ENCODE measurements around the gene STAP1. TPM values are rescaled to one million over a fixed set of nuclear protein-coding genes. Genes with fewer than 3 reads are reported as not detected.
"Not testable (repeated sequence)": the region's sequence is repeated elsewhere in the genome, so short reads cannot be mapped to it uniquely, and the experiment has no call there.

The STAP1 gene
- total RNA-seq, 3 donors from 2014 or later, result 1.3 to 3.7 (median 2.7) TPM

DNA sequence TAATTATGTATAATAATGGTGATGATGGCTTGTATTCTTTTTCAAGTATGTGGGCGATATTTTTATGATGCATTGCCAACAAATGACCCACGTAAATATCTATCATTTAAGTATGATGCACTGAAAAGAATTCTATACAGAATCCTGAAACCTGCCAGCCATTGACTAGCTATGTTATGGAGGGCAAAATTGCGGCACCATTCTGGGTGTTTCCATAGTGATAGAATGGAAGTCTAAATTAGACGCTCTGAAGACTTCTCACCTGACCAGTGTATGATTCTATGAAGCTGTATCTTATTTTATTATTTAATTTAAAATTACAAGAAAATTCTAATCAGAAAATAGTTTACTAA lies 12.5 kb upstream of the STAP1 start:
- ATAC-seq, result no peak
- Mint-ChIP-seq H3K4me1 (ENCODE audit: low read depth) (peaks cover 31% of the 10 kb centered on the region), H3K27me3 (ENCODE audit: low read depth) (no peaks in the 10 kb centered on the region), H3K4me3 (peak overlapping the region; percentile 97), H3K9me3 (no peaks in the 10 kb centered on the region), H3K36me3 (ENCODE audit: insufficient read depth) (peaks cover 16% of the 10 kb centered on the region)
- DNase-seq, result no peak

DNA sequence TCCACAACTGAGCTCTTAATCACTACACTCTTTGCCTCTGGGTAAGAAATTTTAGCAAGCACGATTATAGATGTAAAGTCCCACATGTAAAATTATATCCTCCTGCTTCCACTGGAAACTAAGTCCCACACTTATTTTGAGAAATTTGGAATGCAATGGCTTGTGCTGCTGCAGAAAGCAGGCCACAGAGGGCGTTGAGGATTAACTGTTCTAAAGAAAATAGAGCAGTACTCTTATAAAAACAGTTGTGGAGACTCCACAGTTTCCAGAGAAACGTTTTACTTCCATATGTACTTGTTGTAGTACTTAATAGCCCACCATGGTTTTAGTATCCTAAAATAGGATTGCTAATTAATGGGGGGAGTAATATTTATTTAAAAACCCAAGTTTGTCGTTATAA lies 11.6 kb upstream of the STAP1 start:
- no peaks in the 10 kb centered on the region for H3K9me3 Mint-ChIP-seq
- H3K4me1 Mint-ChIP-seq (ENCODE audit: low read depth), result peaks cover 28% of the 10 kb centered on the region
- H3K27me3 Mint-ChIP-seq (ENCODE audit: low read depth), result no peaks in the 10 kb centered on the region
- H3K4me3 Mint-ChIP-seq, result no peak overlapping the region
- ATAC-seq, result no peak
- peaks cover 12% of the 10 kb centered on the region for H3K36me3 Mint-ChIP-seq (ENCODE audit: insufficient read depth)
- DNase-seq, result no peak

DNA sequence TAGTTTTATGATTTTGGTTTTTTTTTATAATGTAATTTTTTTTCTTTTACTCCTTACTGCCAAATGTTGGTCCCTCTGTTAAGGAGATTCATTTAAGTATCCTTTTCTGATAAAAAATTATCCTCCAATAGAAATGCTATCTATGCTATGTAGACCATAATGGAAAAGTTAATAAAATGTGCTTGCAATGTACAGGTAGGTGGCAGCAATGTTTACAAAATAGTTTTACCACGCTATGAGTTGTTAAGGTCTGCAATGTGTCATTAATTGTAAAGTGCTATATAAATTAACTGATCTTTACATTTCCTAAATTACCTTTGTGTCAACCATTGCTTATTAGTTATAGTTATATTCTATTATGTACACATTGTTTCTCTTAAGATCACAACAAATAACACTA lies 9.4 kb upstream of the STAP1 start:
- no peak overlapping the region for H3K4me3 Mint-ChIP-seq
- no peaks in the 10 kb centered on the region for H3K36me3 Mint-ChIP-seq (ENCODE audit: insufficient read depth)
- ATAC-seq (no peak), DNase-seq (no peak)
- H3K4me1 Mint-ChIP-seq (ENCODE audit: low read depth), result peaks cover 8% of the 10 kb centered on the region
- no peaks in the 10 kb centered on the region for H3K27me3 Mint-ChIP-seq (ENCODE audit: low read depth)
- no peaks in the 10 kb centered on the region for H3K9me3 Mint-ChIP-seq

DNA sequence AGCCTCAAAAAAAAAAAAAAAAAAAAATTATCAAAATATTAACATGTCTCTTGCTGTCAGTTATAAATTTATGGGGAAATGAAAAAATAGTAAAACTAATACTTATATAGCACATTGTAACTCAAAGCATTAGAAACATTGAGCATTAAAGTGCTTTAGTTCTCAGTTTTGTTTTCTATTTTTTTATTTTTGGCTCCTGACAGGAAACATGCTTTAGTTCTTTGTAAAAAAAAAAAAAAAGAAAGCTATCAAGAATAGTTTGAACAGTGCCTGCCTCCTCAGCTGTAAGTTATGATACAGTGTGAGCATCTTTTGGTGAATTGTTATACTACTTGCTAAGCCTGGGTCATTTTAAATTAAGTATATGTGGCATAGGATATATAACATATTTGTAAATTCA lies 8.1 kb upstream of the STAP1 start:
- DNase-seq, result no peak
- no peaks in the 10 kb centered on the region for H3K27me3 Mint-ChIP-seq (ENCODE audit: low read depth)
- no peak overlapping the region for H3K4me3 Mint-ChIP-seq
- peaks cover 11% of the 10 kb centered on the region for H3K4me1 Mint-ChIP-seq (ENCODE audit: low read depth)
- no peak for ATAC-seq
- H3K9me3 Mint-ChIP-seq, result no peaks in the 10 kb centered on the region
- H3K36me3 Mint-ChIP-seq (ENCODE audit: insufficient read depth), result no peaks in the 10 kb centered on the region

DNA sequence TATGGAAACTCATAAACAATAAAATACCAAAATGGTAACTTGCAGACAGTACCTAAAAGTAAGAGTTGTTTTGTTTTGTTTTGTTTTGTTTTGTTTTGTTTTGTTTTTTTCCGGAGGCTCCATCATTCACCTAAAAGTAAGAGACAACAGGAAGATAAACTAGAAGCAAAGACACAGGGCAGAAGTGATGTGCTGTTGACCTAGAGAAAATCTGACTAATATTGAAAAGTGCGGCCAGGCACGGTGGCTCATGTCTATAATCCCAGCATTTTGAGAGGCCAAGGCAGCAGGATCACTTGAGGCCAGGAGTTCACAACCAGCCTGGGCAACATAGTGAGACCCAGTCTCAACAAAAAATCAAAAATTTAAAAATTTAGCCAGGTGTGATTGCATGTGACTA lies 7.7 kb upstream of the STAP1 start:
- no peaks in the 10 kb centered on the region for H3K9me3 Mint-ChIP-seq
- H3K27me3 Mint-ChIP-seq (ENCODE audit: low read depth), result no peaks in the 10 kb centered on the region
- no peak for DNase-seq
- H3K36me3 Mint-ChIP-seq (ENCODE audit: insufficient read depth), result no peaks in the 10 kb centered on the region
- H3K4me3 Mint-ChIP-seq, result no peak overlapping the region
- no peak for ATAC-seq
- H3K4me1 Mint-ChIP-seq (ENCODE audit: low read depth), result peaks cover 12% of the 10 kb centered on the region

DNA sequence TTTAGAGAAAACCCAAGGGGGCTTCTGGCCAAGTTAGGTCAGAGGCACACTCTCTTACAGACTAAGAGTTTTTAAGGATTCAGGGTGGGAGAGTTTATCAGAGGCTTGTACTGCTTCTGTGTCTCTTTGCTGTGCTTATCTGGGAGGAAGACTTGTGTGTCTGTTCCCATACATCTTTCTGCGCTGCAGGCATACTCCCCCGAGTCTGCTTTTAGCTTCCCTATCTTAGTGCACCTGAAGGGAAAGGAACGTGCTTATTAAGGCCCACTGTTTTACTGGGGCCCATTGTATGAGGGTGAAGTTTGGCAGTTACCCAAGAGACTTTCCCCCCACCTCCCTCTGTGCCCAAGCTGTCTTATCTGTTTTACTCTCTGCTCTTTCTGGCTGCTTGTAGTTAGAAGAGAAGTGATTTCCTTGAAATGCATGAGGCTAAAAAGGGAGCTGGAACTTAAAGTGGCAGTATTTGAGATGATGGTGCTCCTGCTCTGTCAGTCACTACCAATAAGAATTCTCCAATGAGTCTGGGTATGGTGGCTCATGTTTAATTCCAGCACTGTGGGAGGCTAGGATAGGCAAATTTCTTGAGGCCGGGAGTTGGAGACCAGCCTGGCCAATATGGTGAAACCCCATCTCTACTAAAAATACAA lies 6.3 kb upstream of the STAP1 start:
- peaks cover 20% of the 10 kb centered on the region for H3K4me1 Mint-ChIP-seq (ENCODE audit: low read depth)
- not testable (repeated sequence) for H3K36me3 Mint-ChIP-seq (ENCODE audit: insufficient read depth); H3K4me3 Mint-ChIP-seq; H3K27me3 Mint-ChIP-seq (ENCODE audit: low read depth); DNase-seq; H3K9me3 Mint-ChIP-seq; ATAC-seq

DNA sequence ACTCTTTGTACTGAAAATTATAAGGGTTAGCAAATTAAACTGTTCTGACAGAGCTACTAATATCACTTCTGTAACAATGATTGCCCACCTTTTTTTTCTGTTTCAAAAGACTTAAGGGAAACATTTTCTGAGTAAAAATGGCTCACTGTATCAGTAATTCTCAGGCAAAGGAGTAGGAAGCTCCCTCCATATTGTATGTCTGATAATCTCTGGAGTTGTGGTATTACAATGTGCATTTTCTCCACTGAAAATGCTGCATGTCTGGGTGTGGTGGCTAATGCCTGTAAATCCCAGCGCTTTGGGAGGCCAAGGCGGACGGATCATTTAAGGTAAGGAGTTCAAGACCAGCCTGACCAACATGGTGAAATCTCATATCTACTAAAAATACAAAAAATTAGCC lies 4.4 kb upstream of the STAP1 start:
- ATAC-seq (no peak), DNase-seq (no peak)
- Mint-ChIP-seq H3K4me3 (no peak overlapping the region), H3K36me3 (ENCODE audit: insufficient read depth) (no peaks in the 10 kb centered on the region), H3K27me3 (ENCODE audit: low read depth) (no peaks in the 10 kb centered on the region), H3K4me1 (ENCODE audit: low read depth) (peaks cover 31% of the 10 kb centered on the region), H3K9me3 (no peaks in the 10 kb centered on the region)

DNA sequence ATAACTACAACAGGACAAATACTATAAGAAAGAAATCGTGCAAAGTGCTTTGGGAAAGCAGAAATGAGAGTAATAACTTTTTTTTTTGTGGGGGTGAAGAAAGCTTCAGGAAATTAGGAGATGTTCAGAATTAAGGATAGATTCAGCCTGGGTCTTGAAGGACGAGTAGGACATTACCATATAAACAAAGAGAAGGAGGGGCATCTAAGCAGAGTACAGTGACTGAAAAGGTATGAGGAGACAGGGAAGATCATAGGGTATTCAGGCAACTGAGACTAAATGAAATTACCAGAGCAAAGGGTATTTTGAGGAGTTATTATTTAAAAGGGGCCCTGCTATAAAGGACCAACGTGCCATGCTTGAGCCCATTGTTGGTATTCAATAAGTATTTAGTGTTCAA lies 3.1 kb upstream of the STAP1 start:
- Mint-ChIP-seq H3K4me1 (ENCODE audit: low read depth) (peaks cover 36% of the 10 kb centered on the region), H3K27me3 (ENCODE audit: low read depth) (no peaks in the 10 kb centered on the region), H3K9me3 (no peaks in the 10 kb centered on the region), H3K4me3 (no peak overlapping the region), H3K36me3 (ENCODE audit: insufficient read depth) (no peaks in the 10 kb centered on the region)
- ATAC-seq (no peak), DNase-seq (no peak)

DNA sequence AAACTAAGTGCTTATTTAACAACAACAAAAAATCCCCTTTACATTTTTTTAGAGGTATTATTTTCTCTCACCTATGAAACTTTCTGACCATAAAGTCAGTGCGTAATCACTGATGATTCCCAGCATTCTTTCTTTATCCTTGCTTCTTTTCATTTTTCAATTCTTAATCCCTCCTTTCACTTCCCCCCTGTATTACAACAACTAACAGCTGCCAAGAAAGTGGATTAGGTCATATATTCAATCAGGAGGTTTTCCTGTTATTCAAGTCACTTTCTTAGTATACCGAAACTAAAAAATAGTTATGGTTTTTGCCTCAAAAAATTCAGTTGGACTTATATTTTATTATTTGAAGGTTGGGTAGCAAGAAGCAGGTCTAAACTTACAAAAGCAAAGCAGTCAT lies 2.1 kb upstream of the STAP1 start:
- no peak overlapping the region for H3K4me3 Mint-ChIP-seq
- no peaks in the 10 kb centered on the region for H3K9me3 Mint-ChIP-seq
- H3K4me1 Mint-ChIP-seq (ENCODE audit: low read depth), result peaks cover 44% of the 10 kb centered on the region
- H3K27me3 Mint-ChIP-seq (ENCODE audit: low read depth), result peaks cover under 1% of the 10 kb centered on the region
- no peak for ATAC-seq
- H3K36me3 Mint-ChIP-seq (ENCODE audit: insufficient read depth), result no peaks in the 10 kb centered on the region
- no peak for DNase-seq

DNA sequence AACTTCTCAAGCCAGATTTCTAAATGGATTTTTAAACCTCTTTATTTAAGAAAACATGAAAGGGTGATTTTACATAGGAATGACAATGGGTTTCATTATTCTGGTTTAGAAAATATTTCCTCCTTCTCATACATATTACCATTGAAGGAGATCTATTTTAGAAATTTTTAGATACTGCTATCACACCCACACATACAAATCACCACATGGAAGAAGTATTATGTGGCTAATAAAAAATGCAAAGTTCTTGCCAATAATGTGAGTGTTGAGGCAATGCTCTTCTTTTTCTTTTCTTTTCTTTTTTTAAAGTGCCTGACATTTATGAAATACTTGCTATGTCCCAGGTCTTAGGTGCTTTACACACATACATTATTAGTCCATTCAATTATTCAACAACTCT lies 6.8 kb downstream of the STAP1 start:
- H3K4me3 Mint-ChIP-seq, result no peak overlapping the region
- no peaks in the 10 kb centered on the region for H3K9me3 Mint-ChIP-seq
- ATAC-seq (no peak), DNase-seq (no peak)
- H3K36me3 Mint-ChIP-seq (ENCODE audit: insufficient read depth), result no peaks in the 10 kb centered on the region
- peaks cover 2% of the 10 kb centered on the region for H3K27me3 Mint-ChIP-seq (ENCODE audit: low read depth)
- peaks cover 28% of the 10 kb centered on the region for H3K4me1 Mint-ChIP-seq (ENCODE audit: low read depth)

DNA sequence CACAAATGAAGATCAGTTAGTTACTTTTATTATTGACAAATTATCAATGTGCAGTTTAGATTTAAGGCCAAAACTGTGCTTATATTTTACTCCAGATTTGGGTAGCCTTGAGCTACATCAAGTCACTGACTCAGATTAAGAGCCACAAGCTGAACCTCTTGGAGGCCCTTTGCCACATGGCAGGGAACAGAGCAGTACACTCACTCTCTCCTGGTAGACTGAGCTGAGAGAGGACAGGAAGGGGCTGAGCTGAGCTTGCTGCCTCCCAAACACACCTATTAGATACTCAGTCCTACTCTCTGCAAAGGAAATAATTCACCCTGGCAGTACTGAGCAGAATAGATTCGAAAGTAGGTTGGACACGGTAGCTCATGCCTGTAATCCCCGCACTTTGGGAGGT lies 7.8 kb downstream of the STAP1 start:
- Mint-ChIP-seq H3K27me3 (ENCODE audit: low read depth) (peaks cover 2% of the 10 kb centered on the region), H3K36me3 (ENCODE audit: insufficient read depth) (no peaks in the 10 kb centered on the region), H3K9me3 (no peaks in the 10 kb centered on the region), H3K4me3 (no peak overlapping the region), H3K4me1 (ENCODE audit: low read depth) (peaks cover 22% of the 10 kb centered on the region)
- DNase-seq, result no peak
- peak; percentile 27 to 50 for ATAC-seq

DNA sequence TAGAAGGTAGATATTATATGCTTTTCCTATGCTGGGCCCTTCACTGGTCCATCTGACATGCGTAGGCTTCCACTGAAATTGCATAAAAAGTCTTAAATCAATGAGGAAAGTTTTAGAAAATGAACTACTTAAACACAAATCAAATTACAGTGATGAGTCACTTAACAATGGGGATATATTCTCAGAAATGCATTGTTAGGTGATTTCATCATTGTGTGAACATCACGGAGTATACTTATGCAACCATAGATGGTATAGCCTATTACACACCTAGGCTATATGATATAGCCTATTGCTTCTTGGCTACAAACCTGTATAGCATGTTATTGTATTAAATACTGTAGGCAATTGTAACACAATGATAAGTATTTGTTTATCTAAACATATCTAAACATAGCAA lies 10.3 kb downstream of the STAP1 start:
- H3K9me3 Mint-ChIP-seq, result no peaks in the 10 kb centered on the region
- ATAC-seq (peak in 1 of 2 donors; percentile 35), DNase-seq (no peak)
- no peaks in the 10 kb centered on the region for H3K27me3 Mint-ChIP-seq (ENCODE audit: low read depth)
- no peaks in the 10 kb centered on the region for H3K36me3 Mint-ChIP-seq (ENCODE audit: insufficient read depth)
- peaks cover 31% of the 10 kb centered on the region for H3K4me1 Mint-ChIP-seq (ENCODE audit: low read depth)
- no peak overlapping the region for H3K4me3 Mint-ChIP-seq

DNA sequence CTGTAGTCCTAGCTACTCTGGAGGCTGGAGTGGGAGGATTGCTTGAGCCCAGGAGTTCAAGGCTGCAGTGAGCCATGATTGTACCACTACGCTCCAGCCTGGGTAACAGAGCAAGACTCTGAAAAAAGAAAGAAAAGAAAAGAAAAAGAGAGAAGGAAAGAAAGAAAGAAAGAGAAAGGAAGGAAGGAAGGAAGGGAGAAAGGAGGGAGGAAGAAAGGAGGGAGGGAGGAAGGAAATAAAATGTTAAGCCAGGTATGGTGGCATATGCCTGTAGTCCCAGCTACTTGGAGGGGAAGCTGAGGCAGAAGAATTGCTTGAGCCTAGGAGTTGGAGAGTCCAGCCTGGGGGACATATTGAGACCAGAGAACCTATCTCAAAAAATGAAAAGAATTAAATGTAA lies 12.0 kb downstream of the STAP1 start:
- no peak for ATAC-seq
- Mint-ChIP-seq H3K27me3 (ENCODE audit: low read depth) (no peaks in the 10 kb centered on the region), H3K9me3 (no peaks in the 10 kb centered on the region), H3K36me3 (ENCODE audit: insufficient read depth) (no peaks in the 10 kb centered on the region), H3K4me3 (no peak overlapping the region), H3K4me1 (ENCODE audit: low read depth) (peaks cover 37% of the 10 kb centered on the region)
- DNase-seq, result no peak

DNA sequence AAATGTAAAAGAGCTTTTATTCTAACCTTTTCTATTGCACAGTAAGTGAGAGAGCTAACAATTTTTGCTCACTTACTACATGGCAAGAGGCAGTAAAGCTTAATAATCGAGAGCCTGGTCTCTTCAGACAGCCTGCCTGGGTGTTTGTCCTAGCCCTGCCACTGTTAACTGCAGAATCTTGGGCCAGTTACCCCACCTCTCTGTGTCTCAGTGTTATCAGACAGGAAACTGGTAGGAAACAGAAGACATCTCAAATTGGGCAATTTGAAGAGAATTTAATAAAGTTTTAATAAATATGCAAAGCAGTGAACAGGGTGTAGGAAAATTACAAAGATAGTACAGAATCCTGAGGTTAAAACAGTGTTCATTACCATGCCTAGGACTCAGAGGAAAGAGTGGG lies 13.4 kb downstream of the STAP1 start:
- H3K4me1 Mint-ChIP-seq (ENCODE audit: low read depth), result peaks cover 45% of the 10 kb centered on the region
- ATAC-seq (no peak), DNase-seq (no peak)
- no peaks in the 10 kb centered on the region for H3K36me3 Mint-ChIP-seq (ENCODE audit: insufficient read depth)
- H3K27me3 Mint-ChIP-seq (ENCODE audit: low read depth), result no peaks in the 10 kb centered on the region
- H3K4me3 Mint-ChIP-seq, result no peak overlapping the region
- H3K9me3 Mint-ChIP-seq, result no peaks in the 10 kb centered on the region

DNA sequence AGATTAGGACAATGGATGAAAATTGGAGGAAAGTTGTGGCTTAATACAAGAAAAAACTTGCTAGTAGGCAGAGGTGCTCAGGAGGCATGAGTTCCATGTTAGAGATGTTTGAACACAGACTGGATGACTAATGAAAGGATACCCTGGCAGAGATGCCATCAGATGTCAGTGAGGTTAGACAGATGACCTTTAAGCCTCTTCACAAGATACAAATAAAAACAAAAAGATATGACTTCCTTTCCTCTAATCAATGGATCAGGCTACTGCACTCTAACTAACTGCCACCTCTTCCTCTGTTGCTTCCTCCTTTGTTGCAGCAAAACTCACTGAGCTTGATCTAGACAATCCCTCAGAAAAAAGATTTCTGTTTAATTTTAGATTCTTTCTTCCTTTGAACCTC lies 14.7 kb downstream of the STAP1 start:
- Mint-ChIP-seq H3K36me3 (ENCODE audit: insufficient read depth) (no peaks in the 10 kb centered on the region), H3K27me3 (ENCODE audit: low read depth) (no peaks in the 10 kb centered on the region), H3K9me3 (no peaks in the 10 kb centered on the region), H3K4me3 (no peak overlapping the region), H3K4me1 (ENCODE audit: low read depth) (peaks cover 44% of the 10 kb centered on the region)
- ATAC-seq, result peak; percentile 33 to 47
- DNase-seq, result no peak
